COLO668 (cell line): ENCODE measurements around the gene HPSE2.

Source experiments
- DNase-seq: peaks from one replicate; lab custom pipeline; 2025; ENCODE audit not compliant: unreplicated experiment; lab: John Stamatoyannopoulos, UW

HPSE2 gene

DNA sequence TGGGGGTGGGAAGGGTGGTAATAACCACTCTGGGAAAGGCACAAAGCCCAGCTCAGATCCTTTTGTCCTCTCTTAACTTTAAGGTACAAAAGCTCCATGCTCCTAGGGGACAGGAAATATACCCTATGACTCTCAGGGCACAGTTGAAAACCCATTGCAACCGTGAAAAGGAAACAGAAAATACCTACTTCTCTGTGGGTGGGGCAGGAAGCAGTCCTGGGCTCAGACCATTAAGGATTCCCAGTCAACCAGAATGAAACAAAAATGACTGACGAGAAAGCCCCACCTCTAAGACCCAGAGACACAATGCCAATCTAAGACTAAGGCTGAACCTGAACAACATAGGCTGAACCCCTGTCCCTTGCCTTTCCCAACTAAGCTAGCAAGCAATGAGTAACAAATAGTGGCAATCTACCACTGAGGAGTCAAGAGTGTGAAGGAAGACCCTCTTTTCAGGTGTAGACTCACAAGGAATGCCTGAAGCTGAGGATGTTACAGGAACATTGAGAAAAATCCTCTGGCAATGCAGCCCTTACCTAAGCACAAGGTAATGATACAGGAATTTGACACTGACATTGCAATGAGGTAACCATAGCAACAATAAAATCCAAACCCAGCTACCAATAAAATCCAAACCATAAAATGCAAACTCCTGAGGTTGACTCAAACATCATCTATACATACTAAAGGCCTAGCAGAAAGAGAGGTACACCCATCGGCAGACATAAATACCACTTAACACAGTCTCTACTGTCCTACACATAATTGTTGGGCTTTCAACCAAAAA, 380.1 kb downstream of the HPSE2 start:
- no peak for DNase-seq

DNA sequence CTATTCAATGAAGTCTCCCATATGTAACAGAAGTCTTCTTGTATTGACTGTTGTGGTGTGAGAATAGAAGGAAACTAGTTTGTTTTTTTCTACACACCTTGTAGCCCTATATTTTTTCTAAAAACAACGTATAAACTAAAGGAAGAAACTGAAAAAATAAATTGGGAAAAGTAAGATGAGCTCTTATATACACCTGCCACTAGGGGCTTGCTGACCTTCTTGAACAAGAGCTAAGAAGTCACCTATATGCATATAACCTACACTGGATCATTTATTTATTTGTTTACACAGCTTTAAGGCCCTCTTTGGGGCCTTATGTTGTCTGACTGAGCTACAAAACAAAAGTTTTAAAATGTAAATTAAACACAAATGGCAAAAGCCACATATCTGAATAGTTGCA, 383.0 kb downstream of the HPSE2 start:
- DNase-seq = no peak

DNA sequence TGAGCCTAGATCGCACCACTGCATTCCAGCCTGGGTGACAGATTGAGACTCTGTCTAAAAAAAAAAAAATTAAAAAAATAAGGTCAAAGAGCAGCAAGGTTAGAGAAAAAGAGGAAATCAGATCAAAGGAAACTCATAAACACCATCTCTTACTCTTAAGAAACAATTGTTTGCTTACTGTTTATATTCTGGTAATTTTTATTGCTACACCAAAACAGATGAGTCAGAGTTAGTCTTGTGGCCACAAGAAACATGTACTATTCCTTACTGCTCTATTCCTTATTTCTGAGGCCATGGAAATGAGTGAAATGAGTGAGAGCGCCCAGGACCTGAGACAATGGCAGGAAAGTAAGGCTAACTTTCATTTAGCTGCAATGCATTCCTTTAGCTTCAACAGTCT, 387.3 kb downstream of the HPSE2 start:
- no peak for DNase-seq

DNA sequence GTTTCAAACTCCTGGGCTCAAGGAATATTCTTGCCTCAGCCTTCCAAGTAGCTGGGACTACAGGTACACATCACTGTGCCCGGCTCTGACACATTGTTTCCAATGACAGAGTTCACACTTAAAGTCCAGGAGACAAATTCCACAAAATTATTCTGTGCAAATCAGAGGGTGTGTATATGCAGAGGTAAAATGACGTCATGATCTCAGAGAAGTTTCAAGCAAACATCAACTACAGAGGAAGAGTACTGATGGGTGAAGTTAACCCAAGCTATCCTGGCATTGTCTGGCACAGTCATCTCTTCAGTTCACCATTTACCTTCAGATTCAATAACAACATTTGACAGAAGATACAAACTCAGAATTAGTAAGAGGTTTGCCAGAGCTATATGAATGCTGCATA, 388.9 kb downstream of the HPSE2 start:
- no peak for DNase-seq

DNA sequence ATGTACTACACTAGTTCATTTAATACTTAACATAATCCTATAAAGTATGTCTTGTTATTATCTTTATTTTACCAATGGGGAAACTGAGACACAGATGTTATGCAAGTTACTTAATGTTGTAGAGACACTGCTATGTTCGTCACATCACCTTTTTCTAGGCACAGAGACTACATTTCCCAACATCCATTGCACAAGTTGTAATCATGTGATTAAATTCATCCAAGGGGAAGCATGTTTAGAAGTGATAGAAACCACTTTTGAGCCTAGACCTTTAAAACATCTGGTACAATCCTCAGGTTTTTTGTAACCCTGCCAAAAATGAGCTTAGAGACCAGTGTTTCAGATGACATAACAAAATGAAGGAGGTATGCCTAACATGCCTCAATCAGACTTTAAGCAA, 402.1 kb downstream of the HPSE2 start:
- DNase-seq = no peak

DNA sequence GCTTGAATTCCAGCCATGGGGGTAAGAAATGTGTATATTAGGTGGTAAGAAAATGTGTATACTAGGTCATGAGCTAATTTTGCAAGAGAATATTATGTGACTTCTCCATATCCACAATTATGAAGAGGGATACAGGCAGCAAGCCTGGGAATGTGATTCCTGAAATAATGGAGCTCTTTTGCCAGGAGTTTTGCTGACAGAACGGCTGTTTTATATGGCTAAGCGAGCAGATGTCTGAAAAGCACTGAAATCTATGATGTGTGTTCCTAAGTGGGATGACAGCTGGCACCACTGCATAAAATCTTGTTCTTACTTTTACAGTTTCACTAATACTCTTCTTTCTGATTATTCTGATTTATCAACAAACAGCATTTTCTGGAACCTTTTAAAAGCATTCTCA, 402.9 kb downstream of the HPSE2 start:
- no peak for DNase-seq

DNA sequence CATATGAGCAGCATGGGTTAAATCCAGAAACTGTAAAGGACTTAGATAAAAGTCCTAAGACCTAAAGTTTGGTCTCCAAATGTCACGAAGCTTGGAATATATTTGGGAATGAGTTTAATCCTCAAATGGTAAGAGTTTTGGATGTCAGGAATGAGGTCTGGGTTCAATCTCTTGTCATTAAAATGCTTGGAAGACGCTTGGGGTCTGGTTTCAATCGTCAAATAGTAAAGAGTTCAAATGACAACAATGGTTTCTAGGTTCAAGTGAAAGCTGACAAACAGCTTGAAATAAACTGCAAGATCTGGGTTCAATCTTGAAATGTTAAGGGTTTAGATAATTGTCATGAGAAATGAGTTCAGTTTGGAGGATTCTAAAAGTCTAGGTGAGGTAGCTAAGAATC, 403.5 kb downstream of the HPSE2 start:
- DNase-seq = no peak

DNA sequence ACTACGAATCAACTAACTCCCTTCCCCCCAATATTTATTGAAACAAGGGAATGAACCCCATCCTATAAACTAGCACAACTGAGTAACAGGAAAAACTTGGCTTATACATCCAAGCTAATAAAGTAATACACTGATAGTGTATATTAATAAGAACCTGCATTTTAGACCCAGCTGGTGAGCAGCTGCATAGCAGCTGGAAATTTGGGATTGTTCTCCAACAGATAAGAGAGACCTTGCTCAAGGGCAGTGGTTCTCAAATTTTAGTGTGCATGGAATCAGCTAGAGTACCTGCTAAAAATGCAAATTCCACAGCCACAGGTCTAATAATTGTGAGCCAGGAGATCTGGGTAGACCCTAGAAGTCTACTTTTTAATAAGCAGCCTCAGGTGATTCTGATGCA, 404.3 kb downstream of the HPSE2 start:
- no peak for DNase-seq

DNA sequence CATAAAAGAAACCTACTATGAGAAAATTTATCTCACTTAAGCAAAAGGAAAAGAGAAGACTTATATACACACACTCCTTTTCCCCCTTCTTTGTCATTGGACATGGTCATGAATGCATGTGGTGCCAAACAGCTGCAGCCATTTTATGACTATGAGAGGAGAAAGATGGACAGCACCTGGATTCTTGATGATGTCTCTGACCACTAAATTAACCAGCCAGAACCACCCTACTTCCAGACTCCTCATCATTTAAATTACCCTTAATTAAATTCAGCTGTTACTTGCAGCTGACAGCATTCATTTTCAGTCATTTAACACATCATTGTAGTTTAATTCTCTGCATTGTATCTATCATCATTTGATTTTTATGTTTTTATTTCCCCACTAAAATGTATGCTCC, 409.9 kb downstream of the HPSE2 start:
- DNase-seq = no peak

DNA sequence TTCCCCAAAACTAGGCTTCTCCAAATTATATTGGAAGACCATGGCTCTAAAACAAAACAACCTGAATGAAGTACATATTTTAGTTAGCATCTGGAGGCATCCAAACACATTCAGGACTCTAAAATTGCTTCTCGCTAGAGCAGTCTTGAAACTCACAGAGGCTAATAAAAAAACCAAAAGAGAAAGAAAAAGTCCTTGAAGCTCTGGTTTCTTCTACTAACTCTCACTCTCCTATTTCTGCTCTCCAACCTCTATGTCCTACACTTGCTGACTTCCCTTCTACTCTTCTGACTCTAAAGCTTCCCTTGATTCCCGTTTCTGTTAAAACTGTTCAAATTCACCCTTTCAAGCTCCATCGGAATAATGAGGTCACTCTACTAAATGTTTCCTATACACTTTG, 418.3 kb downstream of the HPSE2 start:
- no peak for DNase-seq

DNA sequence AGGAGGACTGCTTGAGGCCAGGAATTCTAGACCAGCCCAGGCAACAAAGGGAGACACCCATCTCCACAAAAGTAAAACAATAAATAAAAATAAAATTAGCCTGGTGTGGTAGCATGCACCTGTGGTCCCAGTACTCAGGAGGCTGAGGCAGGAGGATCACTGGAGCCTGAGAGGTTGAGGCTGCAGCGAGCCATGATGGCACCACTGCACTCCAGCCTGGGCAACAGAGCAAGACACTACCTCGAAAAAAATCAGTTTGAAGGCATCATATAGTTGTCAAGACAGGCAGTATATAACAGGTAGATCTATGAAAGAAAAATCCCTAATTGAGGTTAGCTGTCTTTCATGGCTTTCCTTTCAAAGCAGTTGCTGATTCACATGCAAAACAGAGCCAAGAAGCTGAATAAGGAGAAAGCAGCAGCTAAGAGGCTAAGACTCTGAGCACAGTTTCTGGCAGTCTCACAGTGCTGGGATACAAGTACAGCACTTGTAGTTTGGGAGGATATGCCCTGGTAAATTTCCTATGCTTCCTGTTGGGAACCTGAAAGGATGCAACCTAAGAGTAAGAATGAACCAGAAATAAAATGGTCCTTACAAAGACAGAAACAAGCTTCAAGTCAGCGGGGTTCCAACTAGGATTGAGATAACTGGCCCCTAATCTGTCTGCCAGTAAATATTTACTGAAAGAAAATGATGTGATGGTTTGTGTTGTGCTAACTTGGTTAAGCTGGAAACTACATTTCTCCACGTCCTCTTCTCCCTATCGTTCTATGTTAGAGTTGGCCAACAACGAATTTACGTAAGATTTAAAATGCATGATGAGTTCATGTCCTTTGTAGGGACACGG, 420.4 kb downstream of the HPSE2 start:
- DNase-seq = no peak

DNA sequence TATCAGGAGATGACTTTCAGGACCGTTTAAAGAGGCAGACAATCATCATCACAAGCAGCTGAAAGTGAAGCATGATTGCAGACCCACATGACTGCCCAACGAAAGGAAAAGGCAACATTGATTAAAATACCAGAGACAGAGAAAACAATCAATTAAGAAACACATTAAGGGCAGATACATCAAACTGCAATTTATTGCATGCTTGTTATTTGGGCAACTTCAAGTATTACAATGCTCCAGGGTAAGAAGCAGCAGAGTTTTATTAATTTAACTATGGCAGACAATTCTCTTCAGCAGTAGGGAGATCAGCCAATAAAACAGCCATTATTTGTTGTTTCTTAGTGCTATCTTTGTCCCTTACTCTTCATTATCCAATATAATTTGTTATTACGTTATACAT, 421.2 kb downstream of the HPSE2 start:
- DNase-seq = no peak

DNA sequence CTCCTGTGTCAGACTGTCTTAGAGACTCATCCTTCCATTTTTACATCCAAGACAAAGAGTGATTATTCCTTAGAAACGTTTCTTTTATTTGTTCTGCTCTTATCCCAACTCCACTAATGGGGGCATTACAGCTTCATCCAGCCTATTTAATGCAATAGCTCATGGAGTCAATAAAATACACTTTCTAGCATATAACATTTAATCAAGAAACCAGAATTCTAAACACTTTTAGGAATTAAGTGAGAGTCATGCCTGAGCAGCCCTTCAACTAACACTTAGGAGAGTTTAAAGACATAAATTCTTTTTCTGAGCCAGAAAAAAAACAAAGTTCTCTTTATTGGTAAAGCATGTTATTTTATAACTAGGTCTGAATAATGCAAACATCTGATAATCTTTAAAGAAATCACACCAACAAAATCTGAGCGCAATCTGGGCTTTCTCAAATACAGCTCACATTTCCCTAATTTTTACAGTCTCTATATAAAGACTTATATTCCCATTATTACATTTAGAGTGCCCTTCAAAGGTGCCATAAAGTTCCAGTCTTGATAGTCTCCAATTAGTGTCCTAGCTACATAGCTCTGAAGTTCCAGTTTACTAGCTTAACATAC, 427.3 kb downstream of the HPSE2 start:
- no peak for DNase-seq

DNA sequence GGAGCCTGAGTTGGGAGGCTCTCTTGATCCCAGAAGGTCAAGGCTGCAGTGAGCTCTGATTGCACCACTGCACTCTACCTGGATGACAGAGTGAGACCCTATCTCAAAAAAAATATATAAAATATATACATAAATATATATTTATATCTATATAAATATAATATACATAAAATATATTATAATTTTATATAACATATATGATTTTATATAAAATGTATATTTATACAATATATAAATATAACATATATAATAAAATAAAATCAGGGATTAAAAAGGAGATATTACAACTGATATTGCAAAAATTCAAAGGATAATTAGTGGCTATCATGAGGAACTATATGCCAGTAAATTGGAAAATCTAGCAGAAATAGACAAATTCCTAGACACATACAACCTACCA, 435.4 kb downstream of the HPSE2 start:
- DNase-seq = no peak

DNA sequence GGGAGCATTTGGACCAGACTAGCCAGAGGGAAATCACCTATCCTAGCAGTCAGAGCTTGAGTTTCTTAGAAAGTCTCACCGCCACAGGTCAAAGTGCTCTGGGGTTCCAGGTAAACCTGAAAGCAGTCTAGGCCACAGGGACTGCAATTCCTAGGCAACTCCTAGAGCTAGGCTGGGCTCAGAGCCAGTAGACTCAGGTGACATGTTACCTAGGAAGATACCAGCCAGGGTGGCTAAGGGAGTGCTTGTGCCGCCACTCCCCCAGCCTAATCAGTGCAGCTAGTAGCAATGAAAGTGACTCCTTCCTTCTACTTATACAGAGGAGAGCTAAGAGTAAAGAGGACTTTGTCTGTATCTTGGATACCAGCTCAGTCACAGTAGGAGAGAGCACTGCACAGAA, 440.2 kb downstream of the HPSE2 start:
- DNase-seq = no peak

DNA sequence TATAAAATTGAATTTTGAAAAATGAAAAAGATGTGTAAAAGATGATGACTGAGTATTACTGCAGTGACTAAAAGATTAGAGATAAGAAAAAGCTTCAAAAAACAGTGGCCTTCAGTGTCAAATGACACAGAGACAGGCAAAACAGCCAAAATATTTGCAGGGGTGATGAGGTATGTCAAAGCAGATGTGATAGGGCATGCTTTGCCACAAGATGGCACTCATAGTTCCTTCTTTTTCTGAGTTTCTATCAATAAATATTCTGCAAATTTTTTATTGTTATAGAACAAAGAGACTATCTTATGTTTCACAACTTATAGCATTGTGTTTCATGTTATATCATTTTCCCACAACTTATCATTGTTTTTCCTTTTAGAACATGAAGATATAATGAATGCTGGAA, 444.8 kb downstream of the HPSE2 start:
- DNase-seq = no peak

DNA sequence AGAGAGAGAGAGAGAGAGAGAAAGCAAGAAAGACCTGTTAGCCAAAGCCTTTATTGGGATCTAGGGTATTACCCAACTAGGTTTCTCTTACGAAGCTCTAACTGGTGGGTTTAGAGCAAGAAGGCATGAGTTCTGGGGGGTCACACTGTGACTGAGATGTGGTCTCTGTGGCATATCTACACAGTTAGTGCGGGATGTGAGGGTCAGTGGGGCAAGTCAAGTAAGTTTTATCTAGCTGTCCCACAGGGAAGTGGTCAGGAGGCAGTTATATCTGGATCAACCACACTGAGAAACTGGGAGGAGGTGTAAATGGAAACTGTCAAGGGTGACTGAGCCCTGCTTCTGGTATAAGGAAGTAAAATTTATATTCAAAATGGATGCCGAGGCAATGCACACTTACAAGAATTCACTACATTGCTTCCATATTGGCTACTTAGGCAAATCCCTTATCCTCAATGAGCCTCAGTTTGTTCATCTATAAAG, 457.3 kb downstream of the HPSE2 start:
- DNase-seq = no peak

DNA sequence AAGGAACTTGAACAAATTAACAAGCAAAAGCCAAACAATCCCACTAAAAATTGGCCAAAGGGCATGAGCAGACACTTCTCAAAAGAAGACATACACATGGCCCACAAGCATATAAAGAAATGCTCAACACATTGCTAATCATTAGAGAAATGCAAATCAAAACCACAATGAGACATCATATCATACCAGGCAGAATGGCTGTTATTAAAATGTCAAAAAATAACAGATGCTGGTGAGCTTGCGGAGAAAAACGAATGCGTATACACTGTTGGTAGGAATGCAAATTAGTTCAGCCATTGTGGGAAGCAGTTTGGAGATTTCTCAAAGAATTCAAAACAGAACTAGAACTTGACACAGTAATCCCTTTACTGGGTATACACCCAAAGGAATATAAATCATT, 477.2 kb downstream of the HPSE2 start:
- no peak for DNase-seq

DNA sequence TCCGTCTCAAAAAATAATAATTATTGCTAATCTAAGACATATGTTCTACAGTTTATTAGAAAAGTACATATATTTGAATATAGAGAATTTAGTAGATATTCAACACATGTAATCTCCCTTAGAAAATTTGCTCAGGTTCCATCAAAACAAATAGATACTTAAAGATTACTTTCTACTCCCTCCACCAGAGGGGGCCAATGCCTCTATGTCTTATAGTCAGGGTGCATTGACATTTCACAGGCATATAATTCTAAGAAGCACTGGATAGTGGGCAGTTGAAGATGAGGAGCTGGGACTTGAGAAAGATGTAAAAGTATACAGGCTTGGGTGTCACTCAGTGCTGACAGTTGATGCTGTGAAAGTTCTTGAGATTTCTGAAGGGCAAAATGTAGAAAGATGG, 487.4 kb downstream of the HPSE2 start:
- DNase-seq = peak; percentile 11

DNA sequence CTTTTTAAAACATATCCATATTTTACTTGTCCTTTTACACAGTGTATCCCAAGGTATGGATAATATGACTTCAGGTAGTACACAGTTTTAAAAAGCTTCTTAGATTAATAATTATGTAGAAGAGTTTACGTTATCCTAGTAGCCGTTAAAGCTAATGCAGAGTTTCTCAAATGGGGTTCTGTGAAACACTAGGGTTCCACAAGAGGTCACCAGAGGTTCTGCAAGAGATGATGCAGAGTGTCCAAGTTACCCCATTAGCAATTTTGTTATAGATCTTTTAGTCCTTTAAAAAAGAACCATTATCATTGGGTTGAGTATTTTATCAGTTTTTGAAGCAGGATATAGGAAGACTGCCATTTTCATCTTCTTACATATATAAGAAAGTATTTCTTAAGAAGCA, 490.0 kb downstream of the HPSE2 start:
- no peak for DNase-seq

DNA sequence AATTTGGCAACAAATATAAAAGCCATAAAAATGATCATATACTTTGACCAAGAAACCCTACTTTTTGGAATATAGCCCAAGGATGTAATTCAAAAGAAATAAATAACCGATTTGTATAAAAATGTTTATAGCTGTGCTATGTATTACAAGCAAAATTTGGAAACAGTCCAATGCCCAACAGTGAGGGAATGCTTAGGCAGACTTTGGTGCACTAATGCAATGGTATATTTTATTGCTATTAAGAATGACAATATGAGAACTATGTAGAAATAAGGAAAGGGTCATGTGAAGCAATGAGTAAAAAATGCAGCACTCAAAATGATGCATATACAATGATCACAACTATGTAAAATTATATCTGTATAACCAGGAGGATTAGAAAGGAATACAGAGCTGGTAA, 515.1 kb downstream of the HPSE2 start:
- DNase-seq = no peak

DNA sequence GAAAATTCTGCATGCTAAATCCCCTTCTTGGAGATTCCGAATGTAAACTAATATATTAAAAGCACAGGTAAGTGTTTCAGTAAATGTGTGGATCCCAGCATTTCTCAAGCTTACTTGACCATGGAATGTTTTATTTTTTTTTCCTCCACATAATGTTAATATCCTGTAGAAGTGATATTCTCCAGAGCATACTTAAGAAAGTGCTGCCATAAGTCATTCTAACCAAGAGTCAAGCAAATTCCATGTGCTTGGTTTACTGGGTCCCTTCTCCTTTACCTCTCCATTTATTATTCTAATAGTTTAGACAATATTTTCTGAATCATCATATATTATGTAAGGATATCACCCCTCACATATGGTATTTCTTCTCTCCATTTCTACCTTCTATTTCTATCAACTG, 522.1 kb downstream of the HPSE2 start:
- DNase-seq = no peak
